OCI-M2 (cell line): ENCODE measurements around the gene RAB8A.
"Not testable (repeated sequence)": the region's sequence is repeated elsewhere in the genome, so short reads cannot be mapped to it uniquely, and the experiment has no call there.

Source experiments
- DNase-seq: peaks from one replicate; lab custom pipeline; 2025; ENCODE audit not compliant: unreplicated experiment; lab: John Stamatoyannopoulos, UW

The RAB8A gene

GRCh38 chr19:16077984-16078758 lies 33.5 kb upstream of the RAB8A start:
- DNase-seq: peak; percentile 71

- DNase-seq: peak; percentile 96
These were observed 32.7 kb upstream of the RAB8A start for GRCh38 chr19:16078759-16079707.

- DNase-seq: no peak
These were observed 27.5 kb upstream of the RAB8A start for GRCh38 chr19:16084067-16084685.

- no peak for DNase-seq
These were observed 26.6 kb upstream of the RAB8A start for GRCh38 chr19:16085115-16085514.

GRCh38 chr19:16087404-16087803 lies 24.3 kb upstream of the RAB8A start:
- DNase-seq: not testable (repeated sequence)

- DNase-seq: no peak
These were observed 23.7 kb upstream of the RAB8A start for GRCh38 chr19:16087940-16088339.

- no peak for DNase-seq
These were observed 23.2 kb upstream of the RAB8A start for GRCh38 chr19:16088351-16089009.

- no peak for DNase-seq
These were observed 22.5 kb upstream of the RAB8A start for GRCh38 chr19:16089010-16089846.

- DNase-seq: no peak
These were observed 19.9 kb upstream of the RAB8A start for GRCh38 chr19:16091546-16092475.

- DNase-seq: no peak
These were observed 17.2 kb upstream of the RAB8A start for GRCh38 chr19:16094360-16095070.

GRCh38 chr19:16095071-16095571 lies 16.6 kb upstream of the RAB8A start:
- no peak for DNase-seq

- no peak for DNase-seq
These were observed 15.3 kb upstream of the RAB8A start for GRCh38 chr19:16096280-16096855.

GRCh38 chr19:16098416-16098768 lies 13.3 kb upstream of the RAB8A start:
- DNase-seq: no peak

- DNase-seq: no peak
These were observed 12.9 kb upstream of the RAB8A start for GRCh38 chr19:16098821-16099220.

- DNase-seq: not testable (repeated sequence)
These were observed 12.2 kb upstream of the RAB8A start for GRCh38 chr19:16099314-16099965.

- no peak for DNase-seq
These were observed 11.2 kb upstream of the RAB8A start for GRCh38 chr19:16100524-16100923.

GRCh38 chr19:16104722-16105121 lies 7.0 kb upstream of the RAB8A start:
- DNase-seq: no peak
